Breast epithelium (tissue), 3 donors: ENCODE data around the gene FHIT.

Experiments
- POLR2A ChIP-seq: fragments of 450-650 bp; IDR thresholded peaks from one replicate; pipeline ENCODE4 v1.6.1; 2016; ENCODE audit warnings: antibody characterized with exemption, mild to moderate bottlenecking, moderate library complexity
- POLR2AphosphoS5 ChIP-seq, 3 donors: sonication (generic); formaldehyde crosslinking; IDR thresholded peaks; one replicate each; pipeline ENCODE4 v1.6.1; 2017; ENCODE audit warnings: antibody characterized with exemption in 3 of 3
- TF ChIP-seq, protein P1 (sequence below), 3 donors: fragments of 450-650 bp; IDR thresholded peaks; one replicate each; pipeline ENCODE4 v1.5.1; 2016 to 2017; ENCODE audit warnings: antibody characterized with exemption in 3 of 3, mild to moderate bottlenecking in 3 of 3, moderate library complexity in 3 of 3

DNA sequence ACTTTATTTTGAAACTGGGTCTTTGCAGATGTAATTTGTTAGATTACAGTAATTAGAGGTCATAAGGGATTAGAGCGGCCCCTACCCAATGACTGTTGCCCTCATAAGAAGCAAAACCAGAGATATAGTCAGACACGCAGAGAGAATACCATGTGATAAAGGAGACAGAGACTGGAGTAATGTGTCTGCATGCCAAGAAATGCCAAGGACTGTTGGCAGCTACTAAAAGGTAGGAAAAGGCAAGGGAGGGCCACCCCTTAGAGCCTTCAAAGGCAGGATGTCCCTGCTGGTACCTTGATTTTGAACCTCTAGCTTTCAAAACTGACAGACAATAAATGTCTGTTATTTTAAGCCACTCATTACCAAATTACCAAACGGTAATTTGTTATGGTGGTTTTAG lies 548.2 kb downstream of the FHIT start:
- TF ChIP-seq POLR2A = no peak
- TF ChIP-seq POLR2AphosphoS5 (IDR thresholded peaks at IDR 0.05) = no peak
- TF ChIP-seq, protein P1, sequence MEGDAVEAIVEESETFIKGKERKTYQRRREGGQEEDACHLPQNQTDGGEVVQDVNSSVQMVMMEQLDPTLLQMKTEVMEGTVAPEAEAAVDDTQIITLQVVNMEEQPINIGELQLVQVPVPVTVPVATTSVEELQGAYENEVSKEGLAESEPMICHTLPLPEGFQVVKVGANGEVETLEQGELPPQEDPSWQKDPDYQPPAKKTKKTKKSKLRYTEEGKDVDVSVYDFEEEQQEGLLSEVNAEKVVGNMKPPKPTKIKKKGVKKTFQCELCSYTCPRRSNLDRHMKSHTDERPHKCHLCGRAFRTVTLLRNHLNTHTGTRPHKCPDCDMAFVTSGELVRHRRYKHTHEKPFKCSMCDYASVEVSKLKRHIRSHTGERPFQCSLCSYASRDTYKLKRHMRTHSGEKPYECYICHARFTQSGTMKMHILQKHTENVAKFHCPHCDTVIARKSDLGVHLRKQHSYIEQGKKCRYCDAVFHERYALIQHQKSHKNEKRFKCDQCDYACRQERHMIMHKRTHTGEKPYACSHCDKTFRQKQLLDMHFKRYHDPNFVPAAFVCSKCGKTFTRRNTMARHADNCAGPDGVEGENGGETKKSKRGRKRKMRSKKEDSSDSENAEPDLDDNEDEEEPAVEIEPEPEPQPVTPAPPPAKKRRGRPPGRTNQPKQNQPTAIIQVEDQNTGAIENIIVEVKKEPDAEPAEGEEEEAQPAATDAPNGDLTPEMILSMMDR (IDR thresholded peaks at IDR 0.05) = no peak
